ENCODE results near the gene MOSMO. TPM values are rescaled to one million over a fixed set of nuclear protein-coding genes. Genes with fewer than 3 reads are reported as not detected.
"Not testable (repeated sequence)": the region's sequence is repeated elsewhere in the genome, so short reads cannot be mapped to it uniquely, and the experiment has no call there.

The MOSMO gene
- total and polyA plus RNA-seq, 2 of the 4 experiments (the other 2 are of a cell fraction): 10.5 to 16.0 TPM

DNA sequence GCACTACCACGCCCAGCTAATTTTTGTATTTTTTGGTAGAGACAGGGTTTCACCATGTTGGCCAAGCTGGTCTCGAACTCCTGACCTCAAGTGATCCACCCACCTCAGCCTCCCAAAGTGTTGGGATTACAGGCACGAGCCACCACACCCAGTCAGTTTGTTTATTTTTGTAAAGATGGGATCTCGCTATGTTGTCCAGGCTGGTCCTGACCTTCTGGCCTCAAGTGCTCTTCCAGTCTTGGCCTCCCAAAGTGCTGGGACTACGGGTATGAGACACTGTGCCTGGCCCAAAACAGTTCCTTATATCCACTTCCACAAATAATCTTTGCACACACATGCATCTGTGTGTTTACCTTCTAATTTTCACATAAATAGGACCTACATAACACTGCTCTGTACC lies 103.7 kb downstream of the MOSMO start:
- H2BK20ac ChIP-seq (ENCODE audit: low read depth, low read length); H3K79me1 ChIP-seq (ENCODE audit: low read depth in 1 of 2, low read length in 2 of 2); H2AK5ac ChIP-seq (ENCODE audit: low read depth, low read length); intact Hi-C loops (cut with micrococcal nuclease); H4K8ac ChIP-seq (ENCODE audit: low read depth in 2 of 2, low read length in 2 of 2); in situ Hi-C loops (cut with MboI; ENCODE audit: low sequenced_read_pairs); H3K27ac ChIP-seq (ENCODE audit: insufficient read depth, low read length); H3K9ac ChIP-seq (ENCODE audit: low read depth, low read length); H2BK15ac ChIP-seq (ENCODE audit: low read depth, low read length); DNase-seq; H2AFZ ChIP-seq (replicated peaks; ENCODE audit: low read length, poor library complexity); H2AK9ac ChIP-seq (replicated peaks; ENCODE audit: low read depth, low read length, poor library complexity); H3K4me1 ChIP-seq (ENCODE audit: control insufficient read depth, insufficient read depth, low read length); BruUV-seq (replicated peaks); H2BK120ac ChIP-seq (ENCODE audit: low read depth, low read length); H3K18ac ChIP-seq (ENCODE audit: low read depth, low read length); H3K4me3 ChIP-seq (ENCODE audit: insufficient read depth, low read depth, low read length); H3K23ac ChIP-seq (ENCODE audit: low read depth, low read length); H2BK5ac ChIP-seq (ENCODE audit: low read depth, low read length, poor library complexity, severe bottlenecking); H3K56ac ChIP-seq (ENCODE audit: extremely low read depth, insufficient read depth, low read length); H3K4ac ChIP-seq (ENCODE audit: low read depth, low read length); H3K9me1 ChIP-seq (ENCODE audit: insufficient read depth, low read length); H3K9me3 ChIP-seq (ENCODE audit: control insufficient read depth, insufficient read depth, low read length); H4K91ac ChIP-seq (ENCODE audit: insufficient read depth, low read depth, low read length); POLR2A ChIA-PET (ENCODE audit: unreplicated experiment); H3K4me2 ChIP-seq (ENCODE audit: low read depth, low read length); H4K5ac ChIP-seq (ENCODE audit: low read depth, low read length); H3K36me3 ChIP-seq (ENCODE audit: control insufficient read depth, insufficient read depth, low read length); H4K20me1 ChIP-seq (ENCODE audit: insufficient read depth, low read length); ATAC-seq (ENCODE audit: low read depth); H3K14ac ChIP-seq (replicated peaks; ENCODE audit: low read depth, low read length); dilution Hi-C loops (cut with HindIII; ENCODE audit: low sequenced_read_pairs, unreplicated experiment): not testable (repeated sequence)
- CTCF ChIA-PET: interaction anchor here (0.9 kb wide), 1 partner anchor 13 kb away, joined by 3 read pairs; no protein-coding TSS in a partner anchor
- peaks cover 30% of the 10 kb centered on the region for H3K27me3 ChIP-seq (ENCODE audit: control insufficient read depth, insufficient read depth, low read length)
- 43% methylated on average over 1 of the region's 5 CpGs; no CpG with 5 or more reads in 1 of the 2 experiments for WGBS, 2 experiments (ENCODE audit: extremely low coverage in 2 of 2, insufficient read length in 1 of 2)
